Muscle of back (tissue), 11 donors: ENCODE measurements around the gene UBAC1. TPM values are rescaled to one million over a fixed set of nuclear protein-coding genes. Genes with fewer than 3 reads are reported as not detected.
"Not testable (repeated sequence)": the region's sequence is repeated elsewhere in the genome, so short reads cannot be mapped to it uniquely, and the experiment has no call there.

Experiments used
- DNase-seq, 3 donors: peaks; one replicate each; pipeline versions ENCODE4 v3.0.0 to v3.0.0-alpha.2; 2013
- polyA plus RNA-seq, 10 donors: library from polyadenylated mRNA; unstranded; fragments of 120-200 nt; gene quantifications; one replicate each; pipeline ENCODE4 v1.2.1, GENCODE V29; 2013; ENCODE audit not compliant: insufficient read length in 10 of 10

The UBAC1 gene
- polyA plus RNA-seq, 10 donors: 31.7 to 47.1 (median 38.4) TPM

DNA sequence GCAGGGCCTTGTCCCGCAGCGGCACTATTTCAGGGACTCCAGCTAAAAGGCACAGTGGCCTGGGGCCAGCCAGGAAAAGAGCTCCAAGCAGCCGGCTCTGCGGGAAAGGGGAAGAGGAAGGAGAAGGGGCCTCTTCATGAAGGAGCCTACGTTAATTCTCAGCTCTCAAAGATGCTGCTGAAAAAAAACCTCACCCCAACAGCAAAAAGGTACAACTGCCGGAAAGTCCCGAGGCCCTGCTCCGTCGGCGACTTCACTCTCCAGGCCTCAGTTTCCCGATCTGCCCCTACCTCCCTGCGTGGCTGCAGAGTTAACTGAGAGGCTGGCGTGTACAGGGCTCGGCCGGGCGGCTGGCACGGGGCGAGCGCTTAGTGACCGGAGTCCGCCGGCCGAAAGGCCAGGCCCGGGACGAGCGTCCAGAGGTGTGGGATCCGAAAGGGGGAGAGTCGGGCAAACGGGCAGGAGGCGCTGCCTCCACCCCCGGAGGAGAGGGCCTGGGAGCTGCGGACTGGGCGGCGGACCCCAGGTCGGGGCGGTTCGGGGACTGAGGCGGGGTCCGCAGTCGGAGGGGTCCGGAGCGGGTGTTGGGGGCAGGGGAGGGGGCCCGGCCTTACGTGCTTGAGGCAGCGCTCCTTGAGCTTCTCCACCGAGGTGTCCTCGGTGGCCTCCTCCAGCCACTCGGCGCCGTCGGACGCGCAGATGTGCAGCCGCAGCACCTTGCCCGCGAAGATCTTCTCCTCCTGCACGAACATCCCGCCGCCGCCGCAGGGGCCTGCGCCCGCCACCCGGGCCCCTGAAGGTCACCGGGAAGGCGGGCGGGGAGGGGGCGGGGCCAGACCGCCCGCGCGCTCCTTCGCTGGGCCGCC is 529 bp downstream of the UBAC1 start:
- peak in 1 of 3 donors; percentile 58 for DNase-seq

GRCh38 chr9:135959814-135960213 is 1.4 kb downstream of the UBAC1 start:
- no peak for DNase-seq

GRCh38 chr9:135958485-135958884 is 2.7 kb downstream of the UBAC1 start:
- no peak for DNase-seq

- DNase-seq: no peak
These were observed 3.7 kb downstream of the UBAC1 start for GRCh38 chr9:135957431-135957830.

DNA sequence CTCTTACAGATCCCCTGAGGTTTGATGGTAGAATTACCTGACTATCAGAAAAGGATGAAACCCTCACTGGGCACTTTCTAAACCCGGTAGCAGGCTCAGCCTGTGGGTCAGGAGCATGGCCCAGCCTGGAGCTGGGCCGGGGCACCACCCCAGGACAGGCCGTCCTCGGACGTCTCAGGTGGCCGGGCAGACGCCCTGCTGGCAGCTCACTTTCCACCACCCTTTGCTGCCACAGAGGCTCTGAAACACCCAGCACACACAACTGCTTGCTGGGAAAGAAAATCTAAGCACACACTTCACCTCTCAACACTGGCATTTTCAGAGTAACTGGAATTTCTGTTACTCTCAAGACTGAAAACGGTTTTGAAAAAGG is 4.4 kb downstream of the UBAC1 start:
- DNase-seq: no peak

DNA sequence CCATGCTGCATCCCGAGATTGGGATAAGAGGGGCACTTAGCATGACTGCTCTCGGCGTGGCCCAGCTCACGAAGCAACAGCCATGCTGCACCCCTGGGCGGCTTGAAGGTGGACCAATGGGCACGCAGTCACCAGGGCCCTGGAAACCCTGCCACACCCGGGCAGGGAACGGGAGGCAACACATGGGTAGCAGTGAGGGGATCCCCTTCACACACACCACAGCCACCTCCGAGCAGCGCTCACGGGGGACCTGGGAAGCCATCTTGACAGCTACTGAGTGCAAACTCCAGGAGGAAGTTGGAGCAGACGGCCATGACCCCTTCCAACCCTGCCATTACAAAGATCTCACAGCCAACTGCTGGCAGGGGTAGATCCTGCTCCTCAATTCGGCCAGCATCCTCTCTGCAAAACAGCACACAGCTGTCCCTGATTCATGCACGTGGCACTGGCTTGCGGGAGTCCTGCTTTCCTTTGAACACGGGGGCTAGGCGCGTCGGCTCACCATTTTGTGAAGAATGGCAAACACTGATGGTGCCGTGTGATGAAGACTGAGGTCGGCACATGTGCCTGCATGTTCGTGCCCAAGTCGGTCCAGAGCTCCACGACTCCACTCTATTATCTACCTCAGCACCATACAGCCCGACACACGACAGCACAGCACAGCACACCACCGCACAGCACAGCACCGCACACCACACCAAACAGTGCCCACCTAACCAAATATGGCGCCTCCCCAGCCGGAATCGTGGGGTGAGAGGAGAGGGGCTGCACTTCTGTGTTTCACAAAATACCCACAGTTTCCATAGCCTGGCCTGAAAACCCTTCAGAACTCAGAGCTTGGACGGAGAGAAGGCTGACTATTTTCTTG is 5.0 kb downstream of the UBAC1 start:
- no peak for DNase-seq

DNA sequence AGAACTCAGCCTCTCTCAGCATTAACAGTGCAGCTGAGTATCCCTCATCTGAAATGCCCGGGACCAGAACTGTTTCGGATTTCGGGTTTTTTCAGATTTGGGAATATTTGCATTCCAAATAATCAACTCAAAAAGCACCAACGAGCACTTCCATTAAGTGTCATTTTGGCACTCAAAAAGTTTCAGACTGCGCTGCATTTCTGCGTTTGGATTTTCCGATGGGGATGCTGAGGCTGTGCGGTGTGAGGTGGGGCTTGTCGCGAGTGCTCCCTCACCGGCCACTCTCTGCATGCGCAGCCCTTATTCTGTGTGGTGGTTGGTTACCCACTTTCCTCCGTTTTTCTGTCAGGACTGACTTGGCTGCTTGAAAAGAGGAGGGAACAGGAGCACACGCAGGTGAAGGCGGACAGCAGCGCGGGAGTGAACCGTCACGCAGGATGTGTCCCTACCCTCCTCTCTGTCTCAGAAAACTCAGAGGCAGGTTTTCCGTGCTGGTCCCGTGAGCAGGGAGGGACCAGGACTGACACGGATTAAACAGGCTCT is 8.4 kb downstream of the UBAC1 start:
- DNase-seq: no peak

GRCh38 chr9:135951889-135952663 is 9.1 kb downstream of the UBAC1 start:
- DNase-seq: peak; percentile 37 to 67 (median 56)

- not testable (repeated sequence) for DNase-seq
These were observed 9.9 kb downstream of the UBAC1 start for GRCh38 chr9:135951310-135951709.

- DNase-seq: not testable (repeated sequence)
These were observed 10.3 kb downstream of the UBAC1 start for GRCh38 chr9:135950841-135951240.

DNA sequence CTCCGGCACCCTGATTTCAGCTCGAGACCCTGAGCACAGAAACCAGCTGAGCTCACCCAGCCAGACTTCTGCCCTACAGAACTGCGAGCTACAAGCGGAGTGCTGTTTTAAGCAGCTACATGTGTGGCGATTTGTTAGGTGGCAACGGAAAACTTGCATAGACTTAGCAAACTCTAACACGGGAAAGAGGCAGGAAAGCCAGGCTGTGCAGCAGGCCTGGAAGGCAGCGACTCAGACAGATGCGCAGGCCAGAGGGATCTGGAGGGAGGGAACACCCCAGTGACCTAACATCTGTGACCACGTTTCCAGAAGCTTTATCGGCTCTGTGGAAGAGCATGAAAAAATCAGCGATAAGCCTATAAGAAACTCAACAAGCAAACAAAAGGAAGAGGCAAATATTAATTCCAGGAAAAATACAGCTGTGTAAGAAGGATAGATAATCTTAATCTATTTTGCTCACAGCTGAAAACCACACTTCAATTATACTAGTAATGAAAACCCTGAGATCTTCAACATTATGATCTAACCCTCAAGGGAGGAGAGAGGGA is 11.0 kb downstream of the UBAC1 start:
- no peak for DNase-seq

DNA sequence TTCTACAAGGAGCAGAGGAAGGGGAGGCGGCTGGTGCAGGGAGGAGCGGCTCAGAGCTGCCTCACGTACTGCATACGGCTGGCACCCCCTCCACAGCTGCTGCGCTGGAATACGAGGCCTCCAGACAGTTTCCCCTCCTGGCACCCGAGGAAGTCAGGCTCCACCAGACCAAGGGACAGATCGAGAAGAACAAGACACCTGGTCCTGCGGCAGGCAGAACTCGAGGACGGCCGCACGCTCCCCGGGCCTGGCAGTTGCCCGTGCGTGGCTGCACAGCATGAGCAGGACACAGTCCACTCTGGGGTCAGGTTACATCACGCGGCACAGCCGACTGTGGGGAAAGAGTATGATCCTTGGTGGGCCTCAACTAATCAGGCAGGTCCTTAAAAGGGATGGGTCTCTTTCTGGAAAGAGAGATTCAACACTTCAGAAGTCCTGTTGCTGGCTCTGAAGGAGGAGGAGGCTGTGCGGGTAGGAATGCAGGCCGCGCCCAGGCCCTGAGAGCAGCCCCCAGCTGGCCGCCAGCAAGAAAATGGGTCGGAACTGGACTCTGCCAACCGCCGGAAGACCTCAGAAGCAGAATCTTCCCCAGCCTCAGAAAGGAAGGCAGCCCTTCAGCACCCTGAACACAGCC is 11.6 kb downstream of the UBAC1 start:
- DNase-seq: peak; percentile 36 to 54 (median 41)

GRCh38 chr9:135948968-135949367 is 12.2 kb downstream of the UBAC1 start:
- DNase-seq: no peak

- no peak for DNase-seq
These were observed 12.7 kb downstream of the UBAC1 start for GRCh38 chr9:135948446-135948845.

DNA sequence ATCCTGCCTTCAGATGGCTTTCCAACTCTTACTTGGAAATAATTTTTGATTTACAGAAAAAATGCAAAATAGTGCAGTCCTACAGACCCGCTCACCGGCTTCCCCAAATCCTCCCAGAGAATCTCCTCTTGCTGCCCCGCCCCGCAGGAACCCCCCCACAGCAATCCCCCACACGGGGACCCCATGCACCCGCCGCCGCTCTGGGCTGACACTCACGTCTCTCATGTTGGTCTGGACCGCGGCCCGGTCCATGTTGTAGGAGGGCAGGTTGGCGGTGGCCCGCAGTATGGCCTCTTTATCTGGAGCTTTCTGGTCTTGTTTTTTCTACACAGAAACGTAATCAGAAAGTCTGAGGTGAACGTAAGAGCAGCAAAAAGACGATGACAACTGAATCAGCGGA is 13.6 kb downstream of the UBAC1 start:
- no peak for DNase-seq

- DNase-seq: not testable (repeated sequence)
These were observed 14.1 kb downstream of the UBAC1 start for GRCh38 chr9:135947105-135947504.

DNA sequence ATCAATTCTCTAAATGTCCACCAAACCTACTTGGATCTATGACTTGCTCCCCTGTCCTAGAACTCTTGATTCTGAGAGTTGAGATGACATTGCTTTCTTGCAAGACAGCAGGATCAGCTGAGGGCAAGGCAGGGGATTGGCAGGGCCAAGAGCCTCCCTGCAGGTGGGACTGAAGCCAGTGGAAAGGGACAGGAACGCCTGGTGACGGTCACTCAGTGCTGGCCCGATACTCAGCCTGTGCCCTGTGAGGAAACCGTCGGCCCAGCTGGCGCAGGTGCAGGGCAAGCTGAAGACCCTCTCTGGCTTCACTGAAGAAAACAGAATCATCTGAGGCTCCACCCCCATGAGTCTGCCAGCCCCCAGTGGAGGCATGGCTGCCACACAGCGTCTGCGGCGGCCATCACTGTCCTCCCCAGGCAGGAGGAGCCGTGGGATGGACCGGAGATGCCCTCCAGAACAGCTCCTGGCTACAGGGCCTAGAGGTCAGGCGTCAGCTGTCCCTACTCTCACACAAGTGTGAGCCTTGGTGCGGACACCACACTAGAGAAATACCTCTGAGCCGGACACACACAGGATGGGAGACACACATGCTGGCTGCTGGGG is 14.7 kb downstream of the UBAC1 start:
- DNase-seq: no peak

DNA sequence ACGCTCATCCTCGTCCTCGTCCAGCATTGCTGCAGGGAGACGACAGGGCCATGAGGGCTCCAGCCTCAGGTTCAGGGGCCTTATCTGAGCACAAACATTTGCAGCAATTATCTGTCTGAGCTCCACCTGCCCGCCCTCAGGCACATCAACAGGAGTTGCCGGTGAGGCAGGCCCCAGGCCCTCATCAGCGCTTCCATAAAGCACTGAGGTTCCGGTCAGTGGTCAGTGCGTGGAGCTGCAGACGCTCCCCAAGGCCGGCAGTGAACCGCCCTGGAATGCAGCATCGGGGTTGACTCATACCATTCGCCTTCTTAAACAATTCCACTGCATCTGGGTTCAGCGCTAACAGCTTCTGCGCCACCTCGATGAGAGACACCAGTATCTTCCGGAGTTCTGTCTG is 15.2 kb downstream of the UBAC1 start:
- DNase-seq: no peak

DNA sequence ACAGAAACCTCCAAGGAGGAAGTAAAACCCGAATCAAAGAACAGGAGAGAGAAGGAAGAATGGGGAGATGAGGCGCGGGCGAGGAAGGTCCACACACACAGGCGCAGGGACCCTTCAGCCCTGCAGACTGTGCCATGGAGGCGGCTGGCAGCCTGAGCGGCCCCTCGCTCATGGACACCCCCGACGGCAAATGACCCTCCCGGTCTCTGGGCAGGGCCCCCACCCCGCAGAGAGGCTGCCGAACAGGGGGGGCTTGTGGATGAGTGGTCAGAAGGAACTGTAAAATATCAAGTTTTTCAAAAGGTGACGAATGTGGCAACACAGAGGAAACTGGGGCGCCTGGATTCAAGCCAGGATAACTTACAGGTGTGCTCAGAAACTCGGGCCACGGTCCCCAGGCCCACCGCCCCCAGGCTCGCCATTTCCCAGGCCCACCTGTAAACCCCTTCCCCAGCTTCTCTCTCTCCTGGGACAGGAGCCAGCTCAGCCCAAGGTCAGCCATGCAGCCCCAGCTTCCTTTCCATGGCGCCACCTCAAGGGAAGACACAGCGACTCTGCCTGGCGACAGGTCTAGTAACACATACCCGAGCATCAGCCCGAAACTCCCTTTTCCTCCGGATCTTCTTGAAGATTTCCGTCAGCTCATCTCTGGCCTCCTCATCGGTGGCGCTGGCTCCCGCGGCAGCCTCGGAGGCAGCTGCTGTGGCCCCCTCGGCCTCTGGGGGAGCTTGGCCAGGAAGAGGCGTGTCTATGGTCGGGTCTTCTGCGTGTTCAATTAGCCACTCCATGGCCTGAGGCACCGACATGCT is 16.5 kb downstream of the UBAC1 start:
- no peak for DNase-seq

DNA sequence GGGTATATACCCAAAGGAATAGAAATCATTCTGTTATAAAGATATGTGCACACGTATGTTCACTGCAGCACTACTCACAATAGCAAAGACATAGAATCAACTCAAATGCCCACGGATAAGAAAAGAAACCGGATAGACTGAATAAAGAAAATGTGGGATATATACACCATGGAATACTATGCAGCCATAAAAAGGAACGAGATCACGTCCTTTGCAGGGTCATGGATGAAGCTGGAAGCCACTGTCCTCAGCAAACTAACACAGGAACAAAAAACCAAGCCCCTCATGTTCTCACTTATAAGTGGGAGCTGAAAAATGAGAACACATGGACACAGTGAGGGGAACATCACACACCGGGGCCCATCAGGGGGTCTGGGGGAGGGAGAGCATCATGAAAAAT is 17.6 kb downstream of the UBAC1 start:
- not testable (repeated sequence) for DNase-seq
